OCI-LY7 (cell line): ENCODE data around the gene GGA1. TPM values are rescaled to one million over a fixed set of nuclear protein-coding genes. Genes with fewer than 3 reads are reported as not detected.

Source experiments
- BruUV-seq: library from RNA; stranded (reverse); fragments of 400-500 nt; replicated peaks from 2 replicates; lab custom pipeline; 2021; lab: Mats Ljungman, UMichigan
- CTCF ChIA-PET: fragments of 300-600 bp; sonication (Branson Sonifier 250); formaldehyde crosslinking; loops from one replicate; lab custom pipeline; 2022; ENCODE audit warnings: antibody characterized with exemption; ENCODE audit not compliant: unreplicated experiment; lab: Charles Lee
- POLR2A ChIA-PET: fragments of 300-600 bp; sonication (Branson Sonifier 250); formaldehyde crosslinking; loops from one replicate; lab custom pipeline; 2022; ENCODE audit warnings: antibody characterized with exemption; lab: Charles Lee
- DNase-seq: peaks from one replicate; pipeline ENCODE4 v3.0.0-alpha.2; 2015; ENCODE audit warnings: low spot score
- H2AFZ ChIP-seq: fragments of 200-600 bp; sonication (generic), shearing (Covaris generic); 2 replicates; pipeline ENCODE4 v1.6.1; 2014; ENCODE audit warnings: mild to moderate bottlenecking, antibody characterized with exemption, low read length, moderate library complexity
- H3K27ac ChIP-seq: fragments of 200-600 bp; sonication (generic); 2 replicates; pipeline ENCODE4 v1.5.1; 2014; ENCODE audit warnings: mixed run types, low read depth, mild to moderate bottlenecking, moderate library complexity, low read length, inconsistent platforms; ENCODE audit not compliant: poor library complexity, severe bottlenecking
- H3K36me3 ChIP-seq: fragments of 200-600 bp; sonication (generic); 2 replicates; pipeline ENCODE4 v1.6.1; 2014; ENCODE audit warnings: mild to moderate bottlenecking, antibody characterized with exemption, low read length, moderate library complexity, mixed read lengths; ENCODE audit not compliant: insufficient read depth
- H3K4me1 ChIP-seq: fragments of 200-600 bp; sonication (generic); 2 replicates; pipeline ENCODE4 v1.5.1; 2014; ENCODE audit warnings: mild to moderate bottlenecking, low read length; ENCODE audit not compliant: insufficient read depth, poor library complexity, severe bottlenecking
- H3K4me2 ChIP-seq: fragments of 200-600 bp; sonication (generic); 2 replicates; pipeline ENCODE4 v1.6.1; 2014; ENCODE audit warnings: mild to moderate bottlenecking, low read length
- H3K4me3 ChIP-seq: fragments of 200-600 bp; sonication (generic); 2 replicates; pipeline ENCODE4 v1.5.1; 2014; ENCODE audit warnings: mild to moderate bottlenecking, low read depth, low read length; ENCODE audit not compliant: poor library complexity, severe bottlenecking
- H3K79me2 ChIP-seq: fragments of 200-600 bp; sonication (generic); 2 replicates; pipeline ENCODE4 v1.6.1; 2016; ENCODE audit warnings: low read depth, mild to moderate bottlenecking, low read length, moderate library complexity, mixed read lengths; ENCODE audit not compliant: insufficient read depth
- H3K9me2 ChIP-seq: fragments of 200-600 bp; sonication (generic); 2 replicates; pipeline ENCODE4 v1.6.1; 2016; ENCODE audit warnings: mild to moderate bottlenecking, low read length, mixed read lengths; ENCODE audit not compliant: insufficient read depth
- H3K9me3 ChIP-seq: fragments of 200-600 bp; sonication (generic); 2 replicates; pipeline ENCODE4 v1.6.1; 2014; ENCODE audit warnings: mild to moderate bottlenecking, mixed run types, low read length, mixed read lengths
- H4K20me1 ChIP-seq: fragments of 200-600 bp; sonication (generic); 2 replicates; pipeline ENCODE4 v1.6.1; 2014; ENCODE audit warnings: mild to moderate bottlenecking, antibody characterized with exemption, low read length, moderate library complexity, mixed read lengths; ENCODE audit not compliant: insufficient read depth
- EZH2phosphoT487 ChIP-seq: fragments of 200-600 bp; sonication (generic); IDR thresholded peaks from 2 replicates; pipeline ENCODE4 v1.6.1; 2018; ENCODE audit warnings: low read depth, borderline replicate concordance, mild to moderate bottlenecking, mixed run types, antibody characterized with exemption, low read length, moderate library complexity, mixed read lengths
- intact Hi-C: fragments of 100-400 bp; cut with micrococcal nuclease; formaldehyde crosslinking; loops from one replicate; pipeline ENCODE4 v1.10.0; 2022; ENCODE audit not compliant: unreplicated experiment
- total RNA-seq, 2 experiments: library from RNA; depleted of rRNA in 1 of 2; stranded (reverse); fragments of >200 nt in 1 of 2; shearing (Covaris generic) in 1 of 2; gene quantifications; 2 replicates each; pipeline ENCODE4 v1.2.3, GENCODE V29; 2014 to 2022
- TF ChIP-seq, protein P1 (sequence below): fragments of 200-600 bp; sonication (generic); conservative IDR thresholded peaks from 2 replicates; pipeline ENCODE4 v1.5.1; 2014; ENCODE audit warnings: mild to moderate bottlenecking, antibody characterized with exemption, low read length, moderate library complexity, mixed read lengths

The GGA1 gene
- total RNA-seq, 2 experiments from 2014 or later, result 127 to 172 TPM

DNA sequence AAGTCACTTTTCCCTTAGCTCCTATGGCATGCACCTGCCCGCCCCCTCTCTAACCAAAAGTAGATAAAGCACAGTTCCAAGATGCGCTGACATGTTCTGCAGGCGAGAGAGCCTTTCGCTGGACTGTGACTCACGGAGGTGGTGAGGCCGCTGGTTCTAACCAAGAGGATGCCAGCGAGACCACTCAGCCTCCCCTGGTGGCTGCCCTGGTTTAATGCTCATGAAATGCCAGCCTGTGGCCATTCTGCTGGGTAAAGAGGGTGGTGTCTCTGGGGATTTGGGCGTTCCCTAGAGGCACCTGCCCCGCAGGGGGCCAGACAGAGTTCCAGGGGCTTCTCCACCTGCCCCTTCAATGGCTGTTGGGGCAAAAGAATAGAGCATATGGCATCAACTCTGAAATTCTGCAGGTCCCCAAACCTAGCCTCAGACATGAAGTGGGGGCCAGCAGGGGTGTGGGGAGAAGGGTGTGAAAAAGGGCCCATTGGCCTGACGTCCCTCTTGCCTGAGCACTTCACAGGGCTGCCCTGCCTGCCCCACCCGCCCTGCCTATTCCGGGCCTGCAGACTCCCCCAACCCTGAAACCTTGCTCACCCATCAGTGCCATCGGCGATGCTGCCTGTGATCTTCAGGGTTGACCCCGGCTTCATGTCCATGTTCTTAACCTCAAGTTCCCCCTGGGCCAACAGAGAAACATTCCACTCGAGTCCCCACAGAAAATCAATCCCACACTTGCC, 37.2 kb upstream of the GGA1 start:
- H3K36me3 ChIP-seq, result no peaks in the 10 kb centered on the region
- no peak overlapping the region for H2AFZ ChIP-seq
- peaks cover 4% of the 10 kb centered on the region for H3K4me1 ChIP-seq
- ChIA-PET POLR2A (interaction anchor here (0.6 to 0.8 kb wide), 2 partner anchors 9 to 225 kb away, joined by 3 read pairs; partner anchors contain the start of gene LGALS2), CTCF (interaction anchor here (1.7 kb wide), 1 partner anchor 21 kb away, joined by 5 read pairs; no protein-coding TSS in a partner anchor)
- H3K9me3 ChIP-seq, result no peaks in the 10 kb centered on the region
- DNase-seq, result no peak
- H4K20me1 ChIP-seq, result no peaks in the 10 kb centered on the region
- no peak overlapping the region for H3K27ac ChIP-seq
- H3K4me2 ChIP-seq, result no peak overlapping the region
- H3K9me2 ChIP-seq, result no peaks in the 10 kb centered on the region
- no peak overlapping the region for H3K4me3 ChIP-seq
- no peak for TF ChIP-seq EZH2phosphoT487
- TF ChIP-seq, protein P1, sequence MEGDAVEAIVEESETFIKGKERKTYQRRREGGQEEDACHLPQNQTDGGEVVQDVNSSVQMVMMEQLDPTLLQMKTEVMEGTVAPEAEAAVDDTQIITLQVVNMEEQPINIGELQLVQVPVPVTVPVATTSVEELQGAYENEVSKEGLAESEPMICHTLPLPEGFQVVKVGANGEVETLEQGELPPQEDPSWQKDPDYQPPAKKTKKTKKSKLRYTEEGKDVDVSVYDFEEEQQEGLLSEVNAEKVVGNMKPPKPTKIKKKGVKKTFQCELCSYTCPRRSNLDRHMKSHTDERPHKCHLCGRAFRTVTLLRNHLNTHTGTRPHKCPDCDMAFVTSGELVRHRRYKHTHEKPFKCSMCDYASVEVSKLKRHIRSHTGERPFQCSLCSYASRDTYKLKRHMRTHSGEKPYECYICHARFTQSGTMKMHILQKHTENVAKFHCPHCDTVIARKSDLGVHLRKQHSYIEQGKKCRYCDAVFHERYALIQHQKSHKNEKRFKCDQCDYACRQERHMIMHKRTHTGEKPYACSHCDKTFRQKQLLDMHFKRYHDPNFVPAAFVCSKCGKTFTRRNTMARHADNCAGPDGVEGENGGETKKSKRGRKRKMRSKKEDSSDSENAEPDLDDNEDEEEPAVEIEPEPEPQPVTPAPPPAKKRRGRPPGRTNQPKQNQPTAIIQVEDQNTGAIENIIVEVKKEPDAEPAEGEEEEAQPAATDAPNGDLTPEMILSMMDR, result no peak
- no TSS peak for BruUV-seq
- H3K79me2 ChIP-seq, result no peaks in the 10 kb centered on the region
- intact Hi-C loops, result no loop called here

DNA sequence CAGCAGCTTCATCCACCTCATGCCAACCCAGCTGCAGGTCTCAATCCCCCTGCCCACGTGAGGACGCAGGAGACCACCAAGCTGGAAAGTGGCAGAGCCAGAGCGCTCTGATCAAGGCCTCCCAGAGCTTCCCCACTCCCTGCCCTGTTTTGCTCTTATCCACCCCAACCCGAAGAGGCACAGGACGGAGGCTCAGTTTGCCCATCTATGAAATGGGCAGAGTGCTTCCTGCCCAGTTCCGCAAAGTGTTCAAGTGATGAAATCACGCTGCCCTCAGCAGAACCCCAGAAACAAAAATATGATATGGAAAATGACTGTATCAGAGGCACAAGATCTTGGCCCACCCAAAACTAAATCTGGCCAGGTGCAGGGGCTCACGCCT, 36.7 kb upstream of the GGA1 start:
- intact Hi-C loops, result no loop called here
- BruUV-seq, result no TSS peak
- CTCF ChIA-PET, result no interaction called here
- no peak for TF ChIP-seq EZH2phosphoT487
- TF ChIP-seq, protein P1, result no peak
- no peaks in the 10 kb centered on the region for H3K36me3 ChIP-seq
- no peaks in the 10 kb centered on the region for H4K20me1 ChIP-seq
- H3K4me3 ChIP-seq, result no peak overlapping the region
- H3K4me2 ChIP-seq, result no peak overlapping the region
- H3K9me2 ChIP-seq, result no peaks in the 10 kb centered on the region
- POLR2A ChIA-PET, result no interaction called here
- H2AFZ ChIP-seq, result no peak overlapping the region
- H3K4me1 ChIP-seq, result peaks cover 3% of the 10 kb centered on the region
- no peaks in the 10 kb centered on the region for H3K79me2 ChIP-seq
- DNase-seq, result no peak
- no peak overlapping the region for H3K27ac ChIP-seq
- no peaks in the 10 kb centered on the region for H3K9me3 ChIP-seq

DNA sequence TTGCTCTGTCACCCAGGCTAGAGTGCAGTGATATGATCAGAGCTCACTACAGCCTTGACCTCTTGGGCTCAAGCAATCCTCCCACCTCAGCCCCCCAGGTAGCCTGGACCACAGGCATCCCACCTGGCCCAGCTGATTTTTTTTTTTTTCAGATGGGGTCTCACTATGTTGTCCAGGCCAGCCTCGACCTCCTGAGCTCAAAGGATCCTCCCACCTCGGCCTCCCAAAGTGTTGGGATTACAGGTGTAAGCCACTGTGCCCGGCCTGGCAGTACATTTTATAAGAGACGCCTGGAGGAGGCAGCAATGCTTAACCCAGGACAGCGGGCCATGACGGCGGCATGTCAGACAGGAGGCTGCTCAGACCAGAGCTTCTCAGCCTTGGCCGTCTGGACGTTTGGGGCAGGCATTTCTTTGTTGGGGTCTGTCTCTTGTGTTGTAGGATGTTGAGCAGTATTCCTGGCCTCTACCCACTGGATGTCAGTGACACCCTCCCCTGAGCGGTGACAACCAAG, 33.1 kb upstream of the GGA1 start:
- H3K9me3 ChIP-seq, result no peaks in the 10 kb centered on the region
- no peak for TF ChIP-seq EZH2phosphoT487
- TF ChIP-seq, protein P1, result no peak
- H3K4me1 ChIP-seq, result peaks cover 12% of the 10 kb centered on the region
- no peak overlapping the region for H3K4me3 ChIP-seq
- H3K36me3 ChIP-seq, result no peaks in the 10 kb centered on the region
- ChIA-PET CTCF (interaction anchor here (0.6 to 1.0 kb wide), 2 partner anchors 14 to 287 kb away, joined by 3 read pairs; no protein-coding TSS in a partner anchor), POLR2A (interaction anchor here (1.2 to 1.3 kb wide), 2 partner anchors 17 to 33 kb away, joined by 3 to 5 read pairs; partner anchors contain the start of gene GGA1)
- BruUV-seq, result no TSS peak
- H3K27ac ChIP-seq, result no peak overlapping the region
- no peak overlapping the region for H2AFZ ChIP-seq
- no peaks in the 10 kb centered on the region for H4K20me1 ChIP-seq
- DNase-seq, result no peak
- intact Hi-C loops, result no loop called here
- H3K4me2 ChIP-seq, result no peak overlapping the region
- no peaks in the 10 kb centered on the region for H3K9me2 ChIP-seq
- H3K79me2 ChIP-seq, result no peaks in the 10 kb centered on the region
